Spleen (tissue), 11 donors: ENCODE results near the gene LMF1. TPM values are rescaled to one million over a fixed set of nuclear protein-coding genes. Genes with fewer than 3 reads are reported as not detected.

ENCODE experiments used
- DNase-seq: peaks from one replicate; pipeline ENCODE4 v3.0.0-alpha.2; 2020
- H3K27ac ChIP-seq, 8 donors: fragments of 200-600 bp; sonication (generic) in 7 of 8; 1 replicate in 4 of 8; 2 replicates in 4 of 8; pipeline versions ENCODE4 v1.5.0 to v1.8.0; 2016 to 2021; ENCODE audit warnings: inconsistent platforms in 4 of 8, mild to moderate bottlenecking in 4 of 8, moderate library complexity in 1 of 8
- H3K27me3 ChIP-seq, 7 donors: fragments of 200-600 bp; sonication (generic) in 6 of 7; replicated peaks in 1 of 7; 1 replicate in 4 of 7; 2 replicates in 3 of 7; pipeline versions ENCODE4 v1.5.0 to v1.8.0; 2016 to 2021; ENCODE audit warnings: inconsistent platforms in 3 of 7, mild to moderate bottlenecking in 1 of 7
- H3K36me3 ChIP-seq, 6 donors: fragments of 200-600 bp; sonication (generic) in 5 of 6; 1 replicate in 4 of 6; 2 replicates in 2 of 6; pipeline versions ENCODE4 v1.5.0 to v1.8.0; 2016 to 2021; ENCODE audit warnings: inconsistent platforms in 2 of 6
- H3K4me1 ChIP-seq, 6 donors: fragments of 200-600 bp; sonication (generic) in 5 of 6; 1 replicate in 3 of 6; 2 replicates in 3 of 6; pipeline versions ENCODE4 v1.5.0 to v1.8.0; 2016 to 2021; ENCODE audit warnings: inconsistent platforms in 3 of 6
- H3K4me3 ChIP-seq, 8 donors: fragments of 200-600 bp; sonication (generic) in 7 of 8; 1 replicate in 4 of 8; 2 replicates in 4 of 8; pipeline versions ENCODE4 v1.5.0 to v1.8.0; 2016 to 2021; ENCODE audit warnings: inconsistent platforms in 4 of 8, mild to moderate bottlenecking in 4 of 8, moderate library complexity in 2 of 8
- H3K9me3 ChIP-seq, 8 donors: fragments of 200-600 bp; sonication (generic) in 7 of 8; 1 replicate in 4 of 8; 2 replicates in 4 of 8; pipeline versions ENCODE4 v1.5.0 to v1.8.0; 2016 to 2021; ENCODE audit warnings: inconsistent platforms in 4 of 8
- CTCF ChIP-seq, 11 experiments: fragments of 200-600 bp in 7 of 11; fragments of 450-650 bp in 4 of 11; sonication (generic) in 4 of 11; IDR thresholded peaks in 8 of 11; conservative IDR thresholded peaks in 3 of 11; 1 replicate in 7 of 11; 2 replicates in 4 of 11; pipeline versions ENCODE4 v1.4.0 to v1.8.0; 2016 to 2021; ENCODE audit warnings: antibody characterized with exemption in 11 of 11, inconsistent platforms in 4 of 11, mild to moderate bottlenecking in 1 of 11
- POLR2A ChIP-seq, 3 donors: fragments of 450-650 bp; IDR thresholded peaks; one replicate each; pipeline ENCODE4 v1.5.1; 2017; ENCODE audit warnings: antibody characterized with exemption in 3 of 3, mild to moderate bottlenecking in 1 of 3
- POLR2AphosphoS5 ChIP-seq, 3 donors: sonication (generic); formaldehyde crosslinking; IDR thresholded peaks; one replicate each; pipeline ENCODE4 v1.5.1; 2017; ENCODE audit warnings: antibody characterized with exemption in 3 of 3
- WGBS, 5 donors: extraction: QIAGEN DNeasy Blood & Tissue Kit in 3 of 5; methylation state at CpG; one replicate each; pipeline versions ENCODE4 v1.1.5 to v1.1.7; 2013 to 2018; 5-methylcytosine and 5-hydroxymethylcytosine counted together
- intact Hi-C: fragments of 100-400 bp; cut with DNase I; formaldehyde crosslinking; loops from one replicate; pipeline ENCODE4 v1.15.0; 2023; ENCODE audit warnings: low total_unique reads
- polyA plus RNA-seq, 3 donors: library from polyadenylated mRNA; stranded (reverse); fragments of 200-250 nt; gene quantifications; one replicate each; pipeline ENCODE4 v1.2.1, GENCODE V29; 2013
- total RNA-seq, 7 donors: library from RNA; depleted of rRNA in 3 of 7; stranded (reverse); fragments of >200 nt in 3 of 7; fragmentation: NEBNext Ultra II Directional in 4 of 7; extraction: Animal tissue kit (Norgen Biotek cat#: 25700) in 4 of 7; gene quantifications; one replicate each; pipeline versions ENCODE4 v1.1.0 to v1.2.1, GENCODE V29; 2016 to 2021
- donor health status: healthy with polysubstance abuse.
- donor health status: DM: no; HTN: no; CAD: no; lungs with moderate emphysema.
- donor health status: DM: no; HTN: no; CAD: no.
- donor health status: Bipolar disorder and iron deficiency.
- donor health status: healthy.
- donor health status: DM: no; HTN: no; CAD: no.
- donor health status: DM: yes; HTN: yes; CAD: no.

Gene LMF1
- total and polyA plus RNA-seq, 10 donors: 10.4 to 57.6 (median 32.5) TPM

GRCh38 chr16:971582-971905 lies 760 bp upstream of the LMF1 start:
- WGBS, 5 donors: 90 to 94% (median 94%) methylated on average over 5 of the region's 5 CpGs
- H3K27ac ChIP-seq: peak overlapping the region in 3 of 8 donors; percentile 89 to 91 (median 90)
- peaks cover 10 to 74% (median 56%) of the 10 kb centered on the region in 6 donors for H3K4me1 ChIP-seq
- H3K9me3 ChIP-seq: no peaks in the 10 kb centered on the region
- TF ChIP-seq POLR2A (IDR thresholded peaks at IDR 0.05) (no peak), CTCF (IDR thresholded peaks at IDR 0.05 in 8 of 11, conservative IDR thresholded peaks at IDR 0.05 in 3 of 11) (no peak), POLR2AphosphoS5 (IDR thresholded peaks at IDR 0.05) (no peak)
- intact Hi-C loops: loop anchor here (10.0 kb wide), 1 partner anchor 157 kb away; no protein-coding TSS in a partner anchor
- H3K36me3 ChIP-seq: peaks cover 0 to 17% (median 0%) of the 10 kb centered on the region in 6 donors
- H3K27me3 ChIP-seq: peaks cover 0 to 6% (median 0%) of the 10 kb centered on the region in 7 donors
- peak overlapping the region in 3 of 8 donors; percentile 89 to 97 (median 94) for H3K4me3 ChIP-seq
- no peak for DNase-seq

- peak overlapping the region; percentile 56 to 97 (median 89) for H3K4me3 ChIP-seq
- peak overlapping the region; percentile 73 to 91 (median 84) for H3K27ac ChIP-seq
- intact Hi-C loops: loop anchor here (10.0 kb wide), 1 partner anchor 156 kb away; no protein-coding TSS in a partner anchor
- H3K27me3 ChIP-seq: no peaks in the 10 kb centered on the region
- H3K9me3 ChIP-seq: peaks cover 0 to 5% (median 0%) of the 10 kb centered on the region in 8 donors
- no peak for TF ChIP-seq POLR2AphosphoS5 (IDR thresholded peaks at IDR 0.05)
- no peak for TF ChIP-seq POLR2A (IDR thresholded peaks at IDR 0.05)
- TF ChIP-seq CTCF (IDR thresholded peaks at IDR 0.05 in 8 of 11, conservative IDR thresholded peaks at IDR 0.05 in 3 of 11): no peak
- H3K4me1 ChIP-seq: peaks cover 10 to 66% (median 51%) of the 10 kb centered on the region in 6 donors
- H3K36me3 ChIP-seq: peaks cover 0 to 28% (median 0%) of the 10 kb centered on the region in 6 donors
- 0 to 3% (median 0%) methylated on average over 5 to 42 of the region's 42 CpGs for WGBS, 5 donors
- no peak for DNase-seq
Measured at GRCh38 chr16:970386-970765, 408 bp downstream of the LMF1 start.

- intact Hi-C loops: loop anchor here (10.0 kb wide), 1 partner anchor 155 kb away; no protein-coding TSS in a partner anchor
- H3K27ac ChIP-seq: peak overlapping the region; percentile 73 to 91 (median 84)
Measured at GRCh38 chr16:969508-970385, 1.0 kb downstream of the LMF1 start.

More at GRCh38 chr16:969508-970385, 1.0 kb downstream of the LMF1 start:
- no peak for DNase-seq
- TF ChIP-seq CTCF (IDR thresholded peaks at IDR 0.05 in 8 of 11, conservative IDR thresholded peaks at IDR 0.05 in 3 of 11): no peak
- TF ChIP-seq POLR2A (IDR thresholded peaks at IDR 0.05): no peak
- no peak for TF ChIP-seq POLR2AphosphoS5 (IDR thresholded peaks at IDR 0.05)
- Histone ChIP-seq H3K9me3 (peaks cover 0 to 7% (median 0%) of the 10 kb centered on the region in 8 donors), H3K36me3 (peaks cover 0 to 29% (median 0%) of the 10 kb centered on the region in 6 donors), H3K4me3 (peak overlapping the region; percentile 56 to 97 (median 89)), H3K4me1 (peaks cover 10 to 60% (median 48%) of the 10 kb centered on the region in 6 donors), H3K27me3 (no peaks in the 10 kb centered on the region)
- 48 to 59% (median 53%) methylated on average over 32 to 55 of the region's 55 CpGs for WGBS, 5 donors
